GM12864 (cell line): Measurements from ENCODE around the gene DCP1A.
"Not testable (repeated sequence)": the region's sequence is repeated elsewhere in the genome, so short reads cannot be mapped to it uniquely, and the experiment has no call there.

Experiments
- DNase-seq: peaks from one replicate; pipeline ENCODE4 v3.0.0-alpha.2; 2011; ENCODE audit warnings: low read depth
- H3K4me3 ChIP-seq: 2 replicates; pipeline ENCODE4 v1.5.1; 2011; ENCODE audit warnings: mild to moderate bottlenecking, low read depth, low read length, control low read depth
- CTCF ChIP-seq: IDR thresholded peaks from 2 replicates; pipeline ENCODE4 v1.5.1; 2011; ENCODE audit warnings: low read depth, mild to moderate bottlenecking, moderate library complexity, low read length, control low read depth, inconsistent platforms; ENCODE audit errors: missing control alignments

DCP1A gene

GRCh38 chr3:53254509-53255422, 92.6 kb downstream of the DCP1A start:
- TF ChIP-seq CTCF: no peak
- peak overlapping the region; percentile 92 for H3K4me3 ChIP-seq
- DNase-seq: peak; percentile 26

- no peak for DNase-seq
- TF ChIP-seq CTCF: no peak
- H3K4me3 ChIP-seq: peak overlapping the region; percentile 92
Measured at GRCh38 chr3:53253707-53254508, 93.4 kb downstream of the DCP1A start.

DNA sequence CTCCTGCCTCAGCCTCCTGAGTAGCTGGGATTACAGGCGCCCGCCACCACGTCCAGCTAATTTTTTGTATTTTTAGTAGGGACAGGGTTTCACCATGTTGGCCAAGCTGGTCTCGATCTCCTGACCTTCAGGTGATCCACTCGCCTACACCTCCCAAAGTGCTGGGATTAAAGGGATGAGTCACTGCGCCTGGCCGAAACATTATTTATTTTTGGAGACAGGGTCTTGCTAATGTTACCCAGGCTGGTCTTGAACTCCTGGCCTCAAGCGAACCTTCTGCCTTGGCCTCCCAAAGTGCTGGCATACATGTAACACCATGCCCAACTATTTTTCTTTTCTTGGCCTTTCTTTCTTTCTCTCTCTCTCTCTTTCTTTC, 94.4 kb downstream of the DCP1A start:
- DNase-seq, H3K4me3 ChIP-seq: not testable (repeated sequence)

- no peak for TF ChIP-seq CTCF
- no peak overlapping the region for H3K4me3 ChIP-seq
- no peak for DNase-seq
Measured at GRCh38 chr3:53252096-53252946, 95.0 kb downstream of the DCP1A start.

DNA sequence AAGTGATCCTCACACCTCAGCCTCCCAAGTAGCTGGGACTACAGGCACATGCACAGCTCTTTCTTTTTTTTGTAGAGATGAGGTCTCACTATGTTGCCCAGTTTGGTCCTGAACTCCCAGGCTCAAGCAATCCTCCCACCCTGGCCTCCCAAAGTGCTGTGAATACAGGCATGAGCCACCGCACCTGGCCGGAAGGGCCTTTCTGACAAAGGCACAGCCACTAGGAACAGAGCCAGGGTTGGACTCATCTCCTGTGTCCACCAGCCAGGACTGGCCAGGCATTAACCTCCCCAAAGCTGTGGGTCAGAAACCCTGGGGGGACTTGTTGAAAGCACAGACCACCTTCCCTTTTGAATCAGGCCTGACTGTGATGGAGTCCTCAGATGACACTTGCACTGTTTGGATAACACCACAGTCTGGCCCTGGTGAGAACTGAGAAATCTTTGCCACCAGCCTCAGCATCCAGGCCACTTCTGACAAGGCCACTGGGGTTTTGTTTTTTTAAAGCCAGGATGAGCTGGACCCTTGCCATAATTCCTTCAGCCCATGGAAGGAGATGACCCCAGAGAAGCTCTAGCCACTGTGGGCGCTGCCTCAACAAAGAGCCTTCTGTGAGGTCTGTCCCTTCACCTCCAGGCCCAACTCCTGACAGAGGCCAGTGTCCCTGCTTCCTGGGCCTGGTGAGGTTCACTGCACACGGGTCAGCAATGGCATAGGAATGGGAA, 96.3 kb downstream of the DCP1A start:
- no peak for DNase-seq
- no peak overlapping the region for H3K4me3 ChIP-seq
- TF ChIP-seq CTCF: no peak

GRCh38 chr3:53250453-53250852, 96.9 kb downstream of the DCP1A start:
- no peak for DNase-seq
- no peak overlapping the region for H3K4me3 ChIP-seq
- no peak for TF ChIP-seq CTCF

GRCh38 chr3:53248161-53248560, 99.2 kb downstream of the DCP1A start:
- no peak for DNase-seq
- TF ChIP-seq CTCF: no peak
- H3K4me3 ChIP-seq: no peak overlapping the region
